Measurements from ENCODE around the gene SUN2.

DNA sequence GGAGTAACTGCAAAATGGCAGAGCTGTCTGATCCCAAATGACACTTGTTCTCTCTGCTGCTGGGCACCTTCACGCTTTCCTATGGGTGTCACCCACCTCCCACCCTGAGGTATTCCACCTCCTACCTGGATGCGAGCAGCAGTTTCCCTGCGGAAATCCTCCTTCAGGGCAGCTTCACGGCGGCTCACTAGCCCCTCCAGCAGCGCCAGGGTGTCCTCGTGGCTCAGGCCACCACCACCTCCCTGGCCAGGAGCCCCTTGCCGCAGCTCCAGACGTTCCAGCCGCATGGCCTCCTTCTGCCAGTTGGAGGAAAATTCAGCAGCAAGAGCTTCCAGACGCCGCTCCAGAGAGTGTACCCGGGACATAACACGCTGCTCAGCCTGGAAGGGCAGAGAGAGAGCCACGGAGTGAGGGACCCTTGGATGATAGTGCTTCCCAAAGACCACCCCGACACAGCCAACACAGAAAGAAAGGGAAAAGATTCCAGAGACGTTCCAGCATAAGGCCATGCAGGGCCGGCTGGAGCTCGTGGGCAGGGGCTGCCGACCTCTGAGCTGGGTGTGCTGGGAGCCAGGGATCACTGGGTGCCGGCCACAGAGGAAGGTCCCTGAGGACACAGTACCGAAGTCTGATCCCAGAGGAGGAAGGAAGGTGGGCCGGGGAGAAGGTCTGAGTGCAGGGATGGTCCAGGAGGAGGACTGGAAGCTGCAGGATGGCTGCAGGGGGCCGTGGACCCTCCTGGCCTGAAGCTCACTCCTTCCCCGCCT, 13.4 kb downstream of the SUN2 start:
- TF ChIP-seq CTCF (IDR thresholded peaks at IDR 0.05): no peak
- TF ChIP-seq POLR2A (IDR thresholded peaks at IDR 0.05): no peak

Data from esophagus squamous epithelium (tissue), 4 donors.